Measurements from ENCODE around the gene CREB5.

- no peak for TF ChIP-seq CTCF (IDR thresholded peaks at IDR 0.05)
- no peak for TF ChIP-seq EP300 (IDR thresholded peaks at IDR 0.05)
- no peak for TF ChIP-seq POLR2A (IDR thresholded peaks at IDR 0.05; ENCODE audit: low read depth)
Measured at GRCh38 chr7:28544453-28545117, 132.3 kb downstream of the CREB5 start.

Measured in esophagus muscularis mucosa (tissue), 4 donors.